GM12865 (cell line): Measurements from ENCODE around the gene POLR3F.

Experiments used
- DNase-seq: peaks from one replicate; pipeline ENCODE4 v3.0.0; 2010; ENCODE audit warnings: low read depth
- H3K4me3 ChIP-seq: 2 replicates; pipeline ENCODE4 v1.5.1; 2011; ENCODE audit warnings: mild to moderate bottlenecking, low read depth, low read length, control low read depth
- TF ChIP-seq, protein P1 (sequence below): IDR thresholded peaks from 2 replicates; pipeline ENCODE4 v1.5.1; 2011; ENCODE audit warnings: low read length, control low read depth, low read depth, inconsistent platforms; ENCODE audit not compliant: insufficient read depth; ENCODE audit errors: missing control alignments

POLR3F gene

DNA sequence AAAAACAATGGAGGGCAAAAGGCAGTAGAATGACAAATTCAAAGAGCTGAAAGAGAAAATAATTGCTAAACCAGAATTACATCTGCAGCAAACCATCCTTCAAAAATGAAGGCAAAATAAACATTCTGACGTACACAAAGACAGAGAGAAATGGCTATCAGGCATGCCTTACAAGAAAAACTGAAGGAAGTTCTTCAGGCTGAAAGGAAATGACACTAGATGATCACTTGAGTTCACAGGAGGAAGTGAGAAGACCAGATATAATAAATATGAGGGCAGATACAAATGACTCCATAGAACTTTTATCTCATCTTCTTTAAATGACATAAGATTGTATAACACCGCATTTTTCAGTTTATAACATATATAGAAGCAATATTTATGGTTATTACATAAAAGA is 30.3 kb upstream of the POLR3F start:
- no peak overlapping the region for H3K4me3 ChIP-seq
- TF ChIP-seq, protein P1, sequence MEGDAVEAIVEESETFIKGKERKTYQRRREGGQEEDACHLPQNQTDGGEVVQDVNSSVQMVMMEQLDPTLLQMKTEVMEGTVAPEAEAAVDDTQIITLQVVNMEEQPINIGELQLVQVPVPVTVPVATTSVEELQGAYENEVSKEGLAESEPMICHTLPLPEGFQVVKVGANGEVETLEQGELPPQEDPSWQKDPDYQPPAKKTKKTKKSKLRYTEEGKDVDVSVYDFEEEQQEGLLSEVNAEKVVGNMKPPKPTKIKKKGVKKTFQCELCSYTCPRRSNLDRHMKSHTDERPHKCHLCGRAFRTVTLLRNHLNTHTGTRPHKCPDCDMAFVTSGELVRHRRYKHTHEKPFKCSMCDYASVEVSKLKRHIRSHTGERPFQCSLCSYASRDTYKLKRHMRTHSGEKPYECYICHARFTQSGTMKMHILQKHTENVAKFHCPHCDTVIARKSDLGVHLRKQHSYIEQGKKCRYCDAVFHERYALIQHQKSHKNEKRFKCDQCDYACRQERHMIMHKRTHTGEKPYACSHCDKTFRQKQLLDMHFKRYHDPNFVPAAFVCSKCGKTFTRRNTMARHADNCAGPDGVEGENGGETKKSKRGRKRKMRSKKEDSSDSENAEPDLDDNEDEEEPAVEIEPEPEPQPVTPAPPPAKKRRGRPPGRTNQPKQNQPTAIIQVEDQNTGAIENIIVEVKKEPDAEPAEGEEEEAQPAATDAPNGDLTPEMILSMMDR, result no peak
- no peak for DNase-seq

- H3K4me3 ChIP-seq, result no peak overlapping the region
- TF ChIP-seq, protein P1, result no peak
- DNase-seq, result no peak
Observed at GRCh38 chr20:18440403-18440802, 26.8 kb upstream of the POLR3F start.

DNA sequence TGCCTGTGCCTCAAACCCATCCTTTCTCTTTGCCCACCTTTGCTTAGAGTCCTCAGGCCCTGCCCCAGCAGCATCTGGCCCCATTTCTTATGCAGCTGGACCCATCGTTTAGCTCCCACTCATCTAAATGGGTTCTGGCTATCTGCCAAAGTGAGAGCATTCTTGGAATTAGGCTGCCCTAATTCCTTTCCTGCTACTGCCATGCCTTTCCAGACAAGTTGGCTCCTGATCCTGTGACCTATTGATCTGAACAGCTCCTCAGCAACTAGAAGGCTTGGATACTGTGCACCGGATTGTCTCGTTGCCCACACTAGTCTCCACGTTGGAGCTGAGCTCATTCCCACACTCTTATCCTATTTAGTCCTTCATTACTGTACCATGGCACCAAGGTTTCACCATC is 23.3 kb upstream of the POLR3F start:
- H3K4me3 ChIP-seq, result no peak overlapping the region
- TF ChIP-seq, protein P1, result no peak
- DNase-seq, result no peak

- no peak overlapping the region for H3K4me3 ChIP-seq
- DNase-seq, result no peak
- TF ChIP-seq, protein P1, result no peak
Observed at GRCh38 chr20:18456600-18456999, 10.6 kb upstream of the POLR3F start.

DNA sequence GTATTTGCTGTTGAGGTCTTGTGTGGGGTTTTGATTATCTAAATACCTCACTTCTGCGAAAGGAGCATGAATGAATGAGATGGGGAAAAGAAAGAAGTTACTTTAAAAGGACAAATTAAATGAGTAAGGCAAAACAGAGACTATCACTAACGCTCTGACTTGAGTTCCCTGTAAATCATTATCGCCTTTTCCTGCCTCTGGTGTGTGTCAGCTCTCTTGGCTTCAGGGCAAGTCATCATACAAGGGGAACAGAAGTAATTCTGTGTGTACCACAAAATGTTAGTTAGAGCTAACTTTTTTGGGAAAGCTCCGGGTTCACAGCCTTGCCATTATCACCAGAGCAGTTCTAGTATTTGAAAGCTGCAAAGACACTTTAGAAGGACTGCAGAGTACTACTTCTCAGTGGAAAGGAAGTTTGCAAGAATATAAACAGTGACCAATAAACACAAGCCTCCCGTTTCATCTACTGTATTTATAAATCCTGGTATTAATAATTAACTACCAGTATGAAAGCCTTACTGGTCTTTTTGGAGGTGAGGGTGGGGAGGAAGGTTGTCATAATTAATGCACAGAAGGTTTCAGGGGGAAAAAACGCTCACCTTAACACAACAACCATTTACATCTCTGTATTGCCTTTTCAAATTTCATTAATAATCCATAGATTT is 1.5 kb upstream of the POLR3F start:
- H3K4me3 ChIP-seq, result no peak overlapping the region; the same call in 1 of the 2 replicates

DNA sequence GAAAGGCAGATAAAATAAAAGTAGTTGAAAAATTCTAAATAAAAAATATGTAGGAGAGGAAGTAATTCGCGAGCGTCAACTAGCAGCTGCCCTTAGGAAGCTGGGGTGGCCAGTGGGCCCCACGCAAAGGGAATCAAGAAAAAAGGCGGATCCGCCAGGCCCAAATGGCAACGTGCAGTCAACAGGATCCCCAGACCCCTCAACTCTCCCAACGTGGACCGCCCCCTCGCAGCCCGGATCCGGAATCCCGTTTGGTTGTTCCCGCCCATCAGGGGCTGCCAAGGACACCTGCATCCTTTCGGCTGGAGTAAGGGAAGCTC is 656 bp upstream of the POLR3F start:
- TF ChIP-seq, protein P1, result no peak
- no peak for DNase-seq
- peak overlapping the region; percentile 77 for H3K4me3 ChIP-seq

More for the DNA sequence above, 1.5 kb upstream of the POLR3F start:
- TF ChIP-seq, protein P1, result no peak
- no peak for DNase-seq

GRCh38 chr20:18477218-18477617 is 10.0 kb downstream of the POLR3F start:
- no peak for DNase-seq
- TF ChIP-seq, protein P1, result no peak
- no peak overlapping the region for H3K4me3 ChIP-seq
